Measurements from ENCODE around the gene UIMC1.
"Not testable (repeated sequence)": the region's sequence is repeated elsewhere in the genome, so short reads cannot be mapped to it uniquely, and the experiment has no call there.

The UIMC1 gene

GRCh38 chr5:177006265-177006972 lies at the start of gene UIMC1:
TSS of gene UIMC1 (minus strand) at chr5:177006779. CDS start at chr5:176982615, 24,164 bp downstream.
- DNase-seq (ENCODE audit: low read depth in 2 of 2), result peak; percentile 79 to 85

- DNase-seq (ENCODE audit: low read depth in 2 of 2), result no peak
These were observed 42.7 kb upstream of the UIMC1 start for GRCh38 chr5:177049285-177049684.

GRCh38 chr5:177048531-177048930 lies 42.0 kb upstream of the UIMC1 start:
- not testable (repeated sequence) for DNase-seq (ENCODE audit: low read depth in 2 of 2)

- no peak for DNase-seq (ENCODE audit: low read depth in 2 of 2)
These were observed 39.1 kb upstream of the UIMC1 start for GRCh38 chr5:177045631-177046030.

GRCh38 chr5:177044641-177045040 lies 38.1 kb upstream of the UIMC1 start:
- no peak for DNase-seq (ENCODE audit: low read depth in 2 of 2)

GRCh38 chr5:177043958-177044357 lies 37.4 kb upstream of the UIMC1 start:
- no peak for DNase-seq (ENCODE audit: low read depth in 2 of 2)

GRCh38 chr5:177043114-177043513 lies 36.5 kb upstream of the UIMC1 start:
- no peak for DNase-seq (ENCODE audit: low read depth in 2 of 2)

GRCh38 chr5:177041936-177042335 lies 35.4 kb upstream of the UIMC1 start:
- no peak for DNase-seq (ENCODE audit: low read depth in 2 of 2)

GRCh38 chr5:177040814-177041420 lies 34.3 kb upstream of the UIMC1 start:
- no peak for DNase-seq (ENCODE audit: low read depth in 2 of 2)

GRCh38 chr5:177036921-177037320 lies 30.3 kb upstream of the UIMC1 start:
- DNase-seq (ENCODE audit: low read depth in 2 of 2), result no peak

- no peak for DNase-seq (ENCODE audit: low read depth in 2 of 2)
These were observed 29.9 kb upstream of the UIMC1 start for GRCh38 chr5:177036443-177036842.

- DNase-seq (ENCODE audit: low read depth in 2 of 2), result no peak
These were observed 29.4 kb upstream of the UIMC1 start for GRCh38 chr5:177035976-177036375.

- DNase-seq (ENCODE audit: low read depth in 2 of 2), result no peak
These were observed 22.9 kb upstream of the UIMC1 start for GRCh38 chr5:177029498-177029897.

- DNase-seq (ENCODE audit: low read depth in 2 of 2), result no peak
These were observed 21.1 kb upstream of the UIMC1 start for GRCh38 chr5:177027665-177028064.

GRCh38 chr5:177025101-177025601 lies 18.6 kb upstream of the UIMC1 start:
- no peak for DNase-seq (ENCODE audit: low read depth in 2 of 2)

- no peak for DNase-seq (ENCODE audit: low read depth in 2 of 2)
These were observed 18.0 kb upstream of the UIMC1 start for GRCh38 chr5:177024559-177024958.

- no peak for DNase-seq (ENCODE audit: low read depth in 2 of 2)
These were observed 16.7 kb upstream of the UIMC1 start for GRCh38 chr5:177023303-177023664.

GRCh38 chr5:177022386-177023302 lies 16.1 kb upstream of the UIMC1 start, which contains the start of gene ZNF346:
TSS of gene ZNF346 (plus strand) at chr5:177022696. CDS start at chr5:177022739, 43 bp downstream.
- peak; percentile 70 to 80 for DNase-seq (ENCODE audit: low read depth in 2 of 2)

GRCh38 chr5:177020033-177020432 lies 13.5 kb upstream of the UIMC1 start:
- DNase-seq (ENCODE audit: low read depth in 2 of 2), result no peak

- no peak for DNase-seq (ENCODE audit: low read depth in 2 of 2)
These were observed 11.8 kb upstream of the UIMC1 start for GRCh38 chr5:177018341-177018740.

- no peak for DNase-seq (ENCODE audit: low read depth in 2 of 2)
These were observed 8.6 kb upstream of the UIMC1 start for GRCh38 chr5:177015156-177015555.

GRCh38 chr5:177010153-177010552 lies 3.6 kb upstream of the UIMC1 start:
- DNase-seq (ENCODE audit: low read depth in 2 of 2), result no peak

All from stimulated activated CD8-positive, alpha-beta memory T cell treated with anti-CD3 and anti-CD28 coated beads, Interleukin-7, amount 100 ng/mL, for 1 hour (primary cell).